Suprapubic skin (tissue), 4 donors: Measurements from ENCODE around the gene ADGRG1.

ENCODE experiments used
- EP300 ChIP-seq: sonication (generic); formaldehyde crosslinking; IDR thresholded peaks from one replicate; pipeline ENCODE4 v1.6.1; 2017; ENCODE audit warnings: antibody characterized with exemption
- POLR2A ChIP-seq, 2 donors: fragments of 450-650 bp; IDR thresholded peaks; one replicate each; pipeline ENCODE4 v1.6.1; 2017; ENCODE audit warnings: antibody characterized with exemption in 2 of 2, mild to moderate bottlenecking in 2 of 2, moderate library complexity in 2 of 2
- POLR2AphosphoS5 ChIP-seq, 3 donors: sonication (generic); formaldehyde crosslinking; IDR thresholded peaks; one replicate each; pipeline ENCODE4 v1.6.1; 2017; ENCODE audit warnings: antibody characterized with exemption in 3 of 3
- TF ChIP-seq, protein P1 (sequence below), 2 donors: fragments of 200-600 bp in 1 of 2; fragments of 450-650 bp in 1 of 2; sonication (generic) in 1 of 2; IDR thresholded peaks; one replicate each; pipeline ENCODE4 v1.5.1; 2016 to 2019; ENCODE audit warnings: antibody characterized with exemption in 2 of 2, mild to moderate bottlenecking in 1 of 2, moderate library complexity in 1 of 2

DNA sequence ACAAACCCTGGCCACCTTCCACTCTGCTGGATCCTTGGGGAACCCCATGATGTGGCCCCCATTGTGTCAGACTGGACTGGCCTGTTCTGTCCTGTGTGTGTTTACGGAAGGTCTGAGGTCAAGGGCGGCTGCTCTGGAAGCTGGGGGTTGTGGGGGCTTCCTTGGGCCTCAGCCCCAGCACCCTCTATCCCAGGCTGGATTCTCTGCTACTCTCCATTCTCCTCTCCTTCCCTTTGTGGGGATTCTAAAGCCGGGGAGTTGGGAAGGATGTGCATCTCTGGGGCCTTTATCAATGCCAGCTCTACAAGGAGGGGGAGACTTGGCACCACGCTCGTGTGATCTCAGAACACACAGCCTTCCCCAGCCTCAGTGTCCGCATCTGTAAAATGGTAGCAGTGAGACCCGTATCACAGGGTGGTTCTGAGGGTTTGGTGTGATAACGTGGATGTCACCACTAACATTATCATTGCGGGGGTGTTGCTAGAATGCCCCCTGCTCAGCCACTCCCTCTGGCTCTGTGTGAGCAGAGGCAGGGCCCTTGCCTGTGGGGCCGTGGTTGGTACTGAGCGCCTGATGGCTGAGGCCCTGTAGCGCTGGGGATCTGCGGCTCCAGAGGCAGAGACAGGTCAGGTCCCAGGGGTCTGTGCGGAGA is 18.1 kb downstream of the ADGRG1 start:
- TF ChIP-seq POLR2A (IDR thresholded peaks at IDR 0.05) (no peak), EP300 (no peak), POLR2AphosphoS5 (IDR thresholded peaks at IDR 0.05) (no peak)
- TF ChIP-seq, protein P1, sequence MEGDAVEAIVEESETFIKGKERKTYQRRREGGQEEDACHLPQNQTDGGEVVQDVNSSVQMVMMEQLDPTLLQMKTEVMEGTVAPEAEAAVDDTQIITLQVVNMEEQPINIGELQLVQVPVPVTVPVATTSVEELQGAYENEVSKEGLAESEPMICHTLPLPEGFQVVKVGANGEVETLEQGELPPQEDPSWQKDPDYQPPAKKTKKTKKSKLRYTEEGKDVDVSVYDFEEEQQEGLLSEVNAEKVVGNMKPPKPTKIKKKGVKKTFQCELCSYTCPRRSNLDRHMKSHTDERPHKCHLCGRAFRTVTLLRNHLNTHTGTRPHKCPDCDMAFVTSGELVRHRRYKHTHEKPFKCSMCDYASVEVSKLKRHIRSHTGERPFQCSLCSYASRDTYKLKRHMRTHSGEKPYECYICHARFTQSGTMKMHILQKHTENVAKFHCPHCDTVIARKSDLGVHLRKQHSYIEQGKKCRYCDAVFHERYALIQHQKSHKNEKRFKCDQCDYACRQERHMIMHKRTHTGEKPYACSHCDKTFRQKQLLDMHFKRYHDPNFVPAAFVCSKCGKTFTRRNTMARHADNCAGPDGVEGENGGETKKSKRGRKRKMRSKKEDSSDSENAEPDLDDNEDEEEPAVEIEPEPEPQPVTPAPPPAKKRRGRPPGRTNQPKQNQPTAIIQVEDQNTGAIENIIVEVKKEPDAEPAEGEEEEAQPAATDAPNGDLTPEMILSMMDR (IDR thresholded peaks at IDR 0.05) = no peak
